ENCODE data around the gene EFCAB11.

Gene EFCAB11

DNA sequence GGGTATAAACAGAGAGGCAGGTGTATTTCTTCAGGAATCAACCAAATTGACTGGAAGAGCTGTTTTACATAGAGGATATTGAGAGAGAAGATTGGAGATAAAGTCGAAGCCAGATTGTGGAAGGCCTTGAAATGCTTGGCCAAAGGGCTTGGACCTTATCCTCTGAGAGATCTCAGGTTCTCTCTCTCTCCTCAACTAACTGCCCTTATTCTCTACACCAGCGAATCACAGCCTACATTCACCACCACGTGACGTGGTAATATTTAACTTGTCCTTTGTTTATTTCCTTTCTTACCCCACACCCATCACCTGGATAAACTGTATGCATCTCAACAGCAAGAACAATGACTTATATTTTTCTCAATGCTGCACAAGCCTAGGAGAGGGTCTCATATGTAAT, 207.4 kb downstream of the EFCAB11 start:
- Histone ChIP-seq H3K27ac (no peak overlapping the region), H3K4me3 (no peak overlapping the region)

DNA sequence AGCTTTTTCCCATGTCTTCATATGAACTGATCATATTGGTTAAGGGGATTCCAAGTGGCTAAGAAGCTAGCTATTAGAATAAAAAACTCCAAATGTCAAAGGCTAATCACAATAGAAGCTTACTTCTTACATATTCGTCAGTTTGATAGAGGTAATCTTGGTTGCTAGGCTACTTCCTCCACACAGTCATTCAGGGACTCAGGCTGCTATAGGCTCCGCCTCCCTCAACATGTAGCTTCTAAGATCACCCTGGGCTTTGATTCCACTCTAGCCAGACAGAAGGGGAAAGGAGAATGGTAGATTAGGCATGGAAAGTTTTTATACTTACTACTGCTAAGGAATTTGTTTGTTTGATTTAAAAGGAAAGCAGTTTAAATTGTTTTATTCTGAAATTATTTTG, 207.9 kb downstream of the EFCAB11 start:
- H3K27ac ChIP-seq = no peak overlapping the region

DNA sequence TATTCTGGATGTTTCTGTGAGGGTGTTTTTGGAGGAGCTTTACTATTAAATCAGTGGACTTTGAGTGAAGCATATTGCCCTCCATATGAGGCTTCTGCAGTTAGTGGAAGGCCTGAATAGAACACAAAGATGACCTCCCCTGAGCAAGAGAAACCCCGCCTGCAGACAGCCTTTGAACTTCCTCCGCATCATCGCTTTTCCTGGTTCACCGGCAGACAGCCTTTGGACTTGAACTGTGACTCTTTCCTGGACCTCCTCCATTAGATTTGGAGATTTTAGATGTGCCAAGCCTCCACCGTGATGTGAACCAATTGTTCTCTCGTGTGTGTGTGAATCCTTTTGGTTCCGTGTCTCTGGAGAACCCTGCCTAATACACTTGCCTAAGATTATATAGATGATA, 208.4 kb downstream of the EFCAB11 start:
- Histone ChIP-seq H3K27ac (no peak overlapping the region), H3K4me3 (no peak overlapping the region)

More for the DNA sequence above, 207.9 kb downstream of the EFCAB11 start:
- no peak overlapping the region for H3K4me3 ChIP-seq

Data from skin epidermis (tissue), 12 donors.